Cardiac fibroblast (primary cell): ENCODE data around the gene TOMM34.

Experiments used
- DNase-seq, 2 donors: peaks; one replicate each; pipeline versions ENCODE4 v3.0.0 to v3.0.0-alpha.2; 2010; ENCODE audit warnings: low read depth in 2 of 2
- H3K4me3 ChIP-seq, 2 donors: replicated peaks in 1 of 2; 1 replicate in 1 of 2; 2 replicates in 1 of 2; pipeline ENCODE4 v1.5.1; 2011; ENCODE audit warnings: low read depth in 2 of 2, low read length in 2 of 2, mild to moderate bottlenecking in 2 of 2, moderate library complexity in 1 of 2
- CTCF ChIP-seq: IDR thresholded peaks from one replicate; pipeline ENCODE4 v1.5.1; 2011; ENCODE audit warnings: low read depth, mild to moderate bottlenecking, low read length, inconsistent platforms

TOMM34 gene

GRCh38 chr20:44960103-44960852, at the start of gene TOMM34:
TOMM34 (minus strand) TSS chr20:44960397; CDS start chr20:44960333, 64 bp downstream.
- peak within 1 kb of the TSS; percentile 79 to 92 for H3K4me3 ChIP-seq
- DNase-seq, result peak; percentile 91
- no peak for TF ChIP-seq CTCF

GRCh38 chr20:45008521-45009049, 48.4 kb upstream of the TOMM34 start:
- no peak overlapping the region for H3K4me3 ChIP-seq
- TF ChIP-seq CTCF, result no peak
- peak in 1 of 2 donors; percentile 16 for DNase-seq

- no peak for TF ChIP-seq CTCF
- no peak overlapping the region for H3K4me3 ChIP-seq
- no peak for DNase-seq
These were observed 37.5 kb upstream of the TOMM34 start for GRCh38 chr20:44997668-44998067.

GRCh38 chr20:44997171-44997570, 37.0 kb upstream of the TOMM34 start:
- no peak for TF ChIP-seq CTCF

GRCh38 chr20:44993343-44993742, 33.1 kb upstream of the TOMM34 start:
- no peak overlapping the region for H3K4me3 ChIP-seq
- peak; percentile 32 to 40 for DNase-seq
- no peak for TF ChIP-seq CTCF

More at GRCh38 chr20:44997171-44997570, 37.0 kb upstream of the TOMM34 start:
- DNase-seq, result no peak
- no peak overlapping the region for H3K4me3 ChIP-seq

GRCh38 chr20:44990957-44991356, 30.8 kb upstream of the TOMM34 start:
- TF ChIP-seq CTCF, result no peak
- peak overlapping the region in 1 of 2 donors; percentile 15 for H3K4me3 ChIP-seq
- DNase-seq, result no peak
